BLaER1 (cell line): Measurements from ENCODE around the gene SEMA3B.
A peak's percentile ranks its signal among the peaks of the same experiment; 100 is the strongest.
"Not testable (repeated sequence)": the region's sequence is repeated elsewhere in the genome, so short reads cannot be mapped to it uniquely, and the experiment has no call there.

ENCODE experiments used
- H3K27ac ChIP-seq: shearing (Covaris generic); formaldehyde crosslinking; 2 replicates; pipeline ENCODE4 v1.8.1; 2022
- H3K27me3 ChIP-seq: shearing (Covaris generic); formaldehyde crosslinking; 2 replicates; pipeline ENCODE4 v1.8.1; 2022
- H3K36me3 ChIP-seq: shearing (Covaris generic); formaldehyde crosslinking; 2 replicates; pipeline ENCODE4 v1.8.1; 2022
- H3K4me1 ChIP-seq: shearing (Covaris generic); formaldehyde crosslinking; 2 replicates; pipeline ENCODE4 v1.8.1; 2022
- H3K4me2 ChIP-seq: shearing (Covaris generic); formaldehyde crosslinking; 2 replicates; pipeline ENCODE4 v1.8.1; 2022
- H3K4me3 ChIP-seq: shearing (Covaris generic); formaldehyde crosslinking; 2 replicates; pipeline ENCODE4 v1.8.1; 2022
- H3K9ac ChIP-seq: shearing (Covaris generic); formaldehyde crosslinking; 2 replicates; pipeline ENCODE4 v1.8.1; 2022
- H3K9me3 ChIP-seq: shearing (Covaris generic); formaldehyde crosslinking; 2 replicates; pipeline ENCODE4 v1.8.1; 2022
- H4K20me1 ChIP-seq: shearing (Covaris generic); formaldehyde crosslinking; 2 replicates; pipeline ENCODE4 v1.8.1; 2022
- Cebpa-rat ChIP-seq: shearing (Covaris generic); IDR thresholded peaks from 2 replicates; pipeline ENCODE4 v1.8.1; 2022

SEMA3B gene

DNA sequence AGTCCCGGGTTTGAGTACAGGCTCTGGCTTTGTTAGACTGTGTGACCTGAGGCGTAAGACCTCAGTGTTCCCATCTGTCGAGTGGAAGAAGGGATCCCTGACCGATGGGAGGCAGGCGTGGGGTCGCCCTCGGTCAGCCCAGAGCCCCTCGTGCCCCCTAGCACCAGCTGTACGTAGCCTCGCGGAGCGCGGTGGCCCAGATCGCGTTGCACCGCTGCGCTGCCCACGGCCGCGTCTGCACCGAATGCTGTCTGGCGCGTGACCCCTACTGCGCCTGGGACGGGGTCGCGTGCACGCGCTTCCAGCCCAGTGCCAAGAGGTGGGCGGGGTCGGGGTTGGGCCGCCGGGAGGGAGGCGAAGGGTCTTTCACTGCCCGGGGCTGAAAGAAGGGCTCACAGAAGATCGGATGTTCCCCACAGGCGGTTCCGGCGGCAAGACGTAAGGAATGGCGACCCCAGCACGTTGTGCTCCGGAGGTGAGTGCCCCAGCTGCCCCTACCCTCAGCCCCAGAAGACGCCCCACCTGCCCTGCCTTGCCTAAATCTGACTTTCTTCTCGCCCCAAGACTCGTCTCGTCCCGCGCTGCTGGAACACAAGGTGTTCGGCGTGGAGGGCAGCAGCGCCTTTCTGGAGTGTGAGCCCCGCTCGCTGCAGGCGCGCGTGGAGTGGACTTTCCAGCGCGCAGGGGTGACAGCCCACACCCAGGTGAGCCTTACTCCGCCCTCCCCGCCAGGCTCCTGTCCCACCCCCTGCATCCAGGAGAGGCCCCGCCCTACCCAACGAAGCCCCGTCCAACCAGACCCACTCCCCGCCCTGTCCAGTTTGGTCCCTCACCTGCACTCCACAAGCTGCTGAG, 6.4 kb downstream of the SEMA3B start:
- no peak for TF ChIP-seq Cebpa-rat
- H3K4me1 ChIP-seq: peaks cover 49% of the 10 kb centered on the region
- H3K4me3 ChIP-seq: 0 out of 2 replicates have a peak overlapping the region, but pooled peaks have one; percentile 7
- no peaks in the 10 kb centered on the region for H3K36me3 ChIP-seq
- H4K20me1 ChIP-seq: peaks cover 37% of the 10 kb centered on the region
- no peak overlapping the region for H3K9ac ChIP-seq
- H3K27ac ChIP-seq: no peak overlapping the region
- H3K9me3 ChIP-seq: no peaks in the 10 kb centered on the region
- H3K4me2 ChIP-seq: peak overlapping the region; percentile 40
- peaks cover 69% of the 10 kb centered on the region for H3K27me3 ChIP-seq

GRCh38 chr3:50275996-50276761, 7.2 kb downstream of the SEMA3B start:
- Histone ChIP-seq H4K20me1 (peaks cover 37% of the 10 kb centered on the region), H3K4me2 (peak overlapping the region; percentile 40), H3K9me3 (no peaks in the 10 kb centered on the region), H3K4me1 (peaks cover 43% of the 10 kb centered on the region), H3K9ac (no peak overlapping the region), H3K27ac (no peak overlapping the region), H3K4me3 (no peak overlapping the region), H3K27me3 (peaks cover 69% of the 10 kb centered on the region), H3K36me3 (no peaks in the 10 kb centered on the region)
- no peak for TF ChIP-seq Cebpa-rat

GRCh38 chr3:50276762-50277101, 7.8 kb downstream of the SEMA3B start:
- H3K4me2 ChIP-seq: 0 out of 2 replicates have a peak overlapping the region, but pooled peaks have one; percentile 22
- H3K9ac ChIP-seq: no peak overlapping the region
- H3K9me3 ChIP-seq: no peaks in the 10 kb centered on the region
- TF ChIP-seq Cebpa-rat: no peak
- H3K4me3 ChIP-seq: no peak overlapping the region
- H4K20me1 ChIP-seq: peaks cover 37% of the 10 kb centered on the region
- peaks cover 38% of the 10 kb centered on the region for H3K4me1 ChIP-seq
- no peak overlapping the region for H3K27ac ChIP-seq
- peaks cover 69% of the 10 kb centered on the region for H3K27me3 ChIP-seq
- H3K36me3 ChIP-seq: no peaks in the 10 kb centered on the region

DNA sequence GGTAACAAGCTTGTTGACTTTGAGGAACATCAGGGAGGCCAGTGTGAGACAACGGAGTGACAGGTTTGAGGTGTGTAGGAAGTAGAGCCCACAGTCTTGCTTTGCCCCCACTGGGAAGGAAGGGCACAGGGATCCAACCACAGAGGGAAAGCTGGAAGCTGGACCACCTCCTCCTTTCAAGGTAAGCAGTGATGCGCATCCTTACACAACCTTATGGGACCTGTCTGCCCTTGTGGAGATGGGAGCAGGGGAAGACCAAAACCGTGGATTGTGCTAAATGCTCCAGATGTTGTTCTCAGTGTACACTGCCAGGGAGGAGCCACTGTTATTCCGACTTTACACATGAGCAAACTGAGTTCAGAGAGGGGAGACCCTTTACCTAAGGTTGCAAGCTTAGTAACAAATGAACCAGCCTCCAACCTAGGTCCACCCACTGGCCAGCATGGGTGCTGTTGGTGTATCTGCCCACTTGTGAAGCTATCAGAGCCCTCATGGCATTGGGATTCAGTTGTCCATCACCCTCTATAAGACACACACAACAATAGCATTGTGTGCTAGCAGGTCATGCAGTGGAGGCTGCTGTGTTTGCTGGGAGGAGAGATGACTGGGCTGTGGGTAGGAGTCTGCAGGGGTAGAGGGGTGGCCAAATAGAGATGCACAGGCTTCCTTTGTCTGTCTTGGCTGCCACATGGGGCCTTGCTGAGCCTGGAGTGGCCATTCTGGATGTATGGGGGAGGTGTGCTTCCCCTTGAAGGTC, 9.4 kb downstream of the SEMA3B start:
- peaks cover 34% of the 10 kb centered on the region for H4K20me1 ChIP-seq
- H3K27me3 ChIP-seq: peaks cover 64% of the 10 kb centered on the region
- H3K27ac ChIP-seq: no peak overlapping the region
- H3K4me1 ChIP-seq: peaks cover 28% of the 10 kb centered on the region
- no peak overlapping the region for H3K4me2 ChIP-seq
- H3K36me3 ChIP-seq: no peaks in the 10 kb centered on the region
- TF ChIP-seq Cebpa-rat: no peak
- no peak overlapping the region for H3K4me3 ChIP-seq
- no peaks in the 10 kb centered on the region for H3K9me3 ChIP-seq
- no peak overlapping the region for H3K9ac ChIP-seq

DNA sequence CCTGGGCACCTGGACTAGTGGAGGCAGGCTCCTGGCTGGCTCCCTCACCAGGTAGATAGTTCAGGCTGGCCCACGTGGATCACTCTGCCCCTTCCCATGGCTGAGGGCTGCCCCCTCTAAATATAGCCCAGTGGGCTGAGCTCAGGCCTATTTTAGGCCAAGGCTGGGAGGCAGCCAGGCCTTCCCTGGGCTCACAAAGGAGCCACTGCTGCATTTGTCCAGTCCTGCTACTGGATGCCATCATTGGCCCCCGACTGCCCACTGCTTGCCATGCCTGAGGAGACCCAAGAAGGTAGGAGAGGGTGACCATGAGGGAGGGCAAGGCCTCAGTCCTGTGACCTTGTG, 9.9 kb downstream of the SEMA3B start, which contains the start of gene LSMEM2:
LSMEM2 (plus strand) TSS at position 208 of the 345 bp plus-strand sequence; CDS start at position 235, 27 bp downstream.
- peaks cover 29% of the 10 kb centered on the region for H4K20me1 ChIP-seq
- H3K36me3 ChIP-seq: no peaks in the 10 kb centered on the region
- no peak within 1 kb of the TSS for H3K4me3 ChIP-seq
- TF ChIP-seq Cebpa-rat: no peak
- H3K4me1 ChIP-seq: peaks cover 26% of the 10 kb centered on the region
- no peaks in the 10 kb centered on the region for H3K9me3 ChIP-seq
- no peak within 1 kb of the TSS for H3K9ac ChIP-seq
- H3K4me2 ChIP-seq: no peak within 1 kb of the TSS
- peaks cover 58% of the 10 kb centered on the region for H3K27me3 ChIP-seq
- no peak within 1 kb of the TSS for H3K27ac ChIP-seq

GRCh38 chr3:50279255-50280016, 10.5 kb downstream of the SEMA3B start:
- H3K36me3 ChIP-seq: no peaks in the 10 kb centered on the region
- peaks cover 26% of the 10 kb centered on the region for H4K20me1 ChIP-seq
- no peaks in the 10 kb centered on the region for H3K9me3 ChIP-seq
- no peak overlapping the region for H3K9ac ChIP-seq
- H3K4me3 ChIP-seq: no peak overlapping the region
- no peak for TF ChIP-seq Cebpa-rat
- no peak overlapping the region for H3K27ac ChIP-seq
- H3K27me3 ChIP-seq: peaks cover 53% of the 10 kb centered on the region
- H3K4me2 ChIP-seq: no peak overlapping the region
- peaks cover 26% of the 10 kb centered on the region for H3K4me1 ChIP-seq

DNA sequence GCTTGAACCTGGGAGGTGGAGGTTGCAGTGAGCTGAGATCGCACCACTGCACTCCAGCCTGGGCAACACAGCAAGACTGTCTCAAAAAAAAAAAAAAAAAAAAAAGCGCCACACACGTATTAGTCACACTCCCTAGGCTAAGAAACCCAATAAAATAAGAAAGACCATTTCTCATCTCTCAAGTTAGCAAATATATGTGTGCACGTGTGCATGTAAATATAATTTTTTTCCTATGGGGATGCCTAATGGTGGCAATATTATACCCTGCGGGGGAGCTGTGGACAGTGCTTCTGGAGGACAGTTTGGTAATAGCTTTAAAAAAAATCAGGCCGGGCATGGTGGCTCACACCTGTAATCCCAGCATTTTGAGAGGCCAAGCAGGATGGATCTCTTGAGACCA, 15.2 kb downstream of the SEMA3B start:
- not testable (repeated sequence) for H3K9ac ChIP-seq, H3K9me3 ChIP-seq, H4K20me1 ChIP-seq, H3K4me3 ChIP-seq, H3K4me2 ChIP-seq, H3K27me3 ChIP-seq, H3K27ac ChIP-seq, H3K4me1 ChIP-seq
- peaks cover 42% of the 10 kb centered on the region for H3K36me3 ChIP-seq

GRCh38 chr3:50286322-50287227, 17.6 kb downstream of the SEMA3B start:
- H3K9ac ChIP-seq: no peak overlapping the region
- peaks cover 59% of the 10 kb centered on the region for H3K36me3 ChIP-seq
- no peaks in the 10 kb centered on the region for H3K9me3 ChIP-seq
- peaks cover 5% of the 10 kb centered on the region; the same call in 1 of the 2 replicates for H4K20me1 ChIP-seq
- no peak overlapping the region for H3K4me2 ChIP-seq
- H3K27me3 ChIP-seq: no peaks in the 10 kb centered on the region
- H3K27ac ChIP-seq: no peak overlapping the region
- TF ChIP-seq Cebpa-rat: no peak
- peaks cover 14% of the 10 kb centered on the region for H3K4me1 ChIP-seq
- H3K4me3 ChIP-seq: no peak overlapping the region
